ENCODE results near the gene KLHDC8A.

DNA sequence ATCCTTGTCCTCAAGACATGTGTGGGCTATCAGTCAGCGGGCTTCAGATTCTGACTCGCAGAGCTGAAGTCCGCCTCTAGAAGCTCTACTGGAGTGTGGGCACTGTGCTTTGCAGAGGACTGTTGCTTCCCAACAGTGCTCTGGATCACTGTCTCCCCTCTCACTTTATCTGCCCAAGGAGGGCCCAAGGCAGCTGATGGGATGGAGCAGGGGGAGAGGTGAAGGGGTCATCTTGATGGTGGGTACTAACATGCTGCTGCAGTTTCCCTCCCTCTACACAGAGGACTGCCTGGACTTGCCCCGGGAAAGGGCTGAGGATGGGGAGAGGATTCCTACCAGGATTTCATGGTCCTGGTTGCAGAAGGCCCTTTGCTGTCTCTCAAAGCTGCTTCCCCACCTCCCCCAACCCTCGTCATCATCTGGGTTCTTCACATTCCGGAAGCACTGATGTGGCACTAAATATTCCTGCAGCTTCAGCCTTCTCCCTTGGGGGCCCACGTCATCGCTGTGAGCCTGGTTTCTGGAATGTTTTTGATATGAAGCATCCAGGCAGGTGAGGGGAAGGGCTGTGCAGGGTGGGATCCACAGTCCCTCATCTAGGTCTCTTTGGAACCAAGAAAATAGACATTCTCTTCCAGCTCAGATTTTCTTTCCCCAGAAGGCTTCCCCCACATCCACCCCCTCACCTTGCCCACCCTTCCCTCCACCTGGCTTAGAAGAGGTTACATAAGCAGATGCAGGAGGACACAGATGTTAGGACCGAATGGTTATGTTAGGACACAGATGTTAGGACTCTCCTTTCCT, 58.3 kb downstream of the KLHDC8A start:
- TF ChIP-seq CTCF (IDR thresholded peaks at IDR 0.05) = no peak
- TF ChIP-seq POLR2A (IDR thresholded peaks at IDR 0.05) = no peak
